Measurements from ENCODE around the gene CYP51A1.
"Not testable (repeated sequence)": the region's sequence is repeated elsewhere in the genome, so short reads cannot be mapped to it uniquely, and the experiment has no call there.

Gene CYP51A1

DNA sequence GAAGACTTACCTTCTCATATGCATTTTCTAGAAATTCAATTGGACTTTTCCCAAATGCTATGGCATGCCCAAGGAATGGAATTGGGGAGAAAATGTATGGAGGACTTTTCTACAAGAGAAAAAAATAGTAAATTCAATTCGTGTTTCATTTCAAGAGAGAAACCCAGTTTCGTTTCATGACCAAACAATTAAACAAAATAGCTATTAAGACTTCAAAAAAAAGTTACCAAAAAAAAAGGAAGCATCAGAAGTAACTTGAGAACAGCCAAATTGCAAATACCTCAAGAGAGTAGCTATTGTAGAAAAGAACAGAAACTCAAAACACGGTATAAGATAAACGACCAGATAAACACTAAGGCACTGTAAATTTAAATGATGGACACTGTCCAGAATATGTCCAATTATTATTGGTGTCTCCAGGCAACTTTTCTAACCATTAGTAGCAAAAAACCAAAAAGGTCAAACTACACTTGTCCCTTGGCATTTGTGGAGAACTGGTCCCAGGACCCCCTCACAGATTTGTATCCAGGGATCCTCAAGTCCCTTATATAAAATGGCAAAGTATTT, 2.4 kb downstream of the CYP51A1 start:
- no peak for DNase-seq (ENCODE audit: low read depth in 2 of 2, low spot score in 1 of 2)

DNA sequence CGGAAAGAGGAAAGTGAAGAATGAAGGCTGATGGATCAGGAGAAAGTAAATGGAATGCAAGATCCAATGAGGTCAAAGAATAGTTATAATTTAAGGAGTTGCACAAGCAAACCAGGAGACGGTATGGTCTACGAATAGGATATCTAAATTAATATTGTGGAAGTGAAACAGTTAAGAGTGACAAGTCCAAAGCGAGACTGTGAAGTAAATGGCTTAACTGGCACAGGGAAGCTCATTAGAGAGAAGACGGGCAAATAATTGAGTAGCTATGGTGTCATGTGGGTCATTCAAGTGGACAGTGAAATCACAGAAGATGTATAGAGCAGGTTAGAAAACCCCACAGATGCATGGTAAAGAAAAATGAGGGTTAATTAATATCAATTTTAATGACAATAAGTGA, 3.2 kb downstream of the CYP51A1 start:
- DNase-seq (ENCODE audit: low read depth in 2 of 2, low spot score in 1 of 2), result no peak

DNA sequence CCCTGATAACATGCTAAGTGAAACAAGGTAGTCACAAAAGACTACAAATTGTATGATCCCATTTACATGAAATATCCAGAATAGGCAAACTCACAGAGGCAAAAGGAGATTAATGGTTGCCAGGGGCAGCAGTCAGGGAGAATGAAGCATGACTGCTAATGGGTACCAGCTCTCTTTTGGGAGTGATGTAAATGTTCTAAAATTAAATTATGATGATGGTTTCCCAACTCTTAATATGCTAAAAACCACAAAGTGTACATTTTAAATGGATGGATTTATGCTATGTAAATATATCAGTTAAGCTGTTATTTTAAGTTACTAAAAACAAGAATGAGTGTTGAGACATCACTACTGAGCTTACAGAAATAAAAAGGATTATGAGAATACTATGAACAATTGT, 12.6 kb downstream of the CYP51A1 start:
- no peak for DNase-seq (ENCODE audit: low read depth in 2 of 2, low spot score in 1 of 2)

DNA sequence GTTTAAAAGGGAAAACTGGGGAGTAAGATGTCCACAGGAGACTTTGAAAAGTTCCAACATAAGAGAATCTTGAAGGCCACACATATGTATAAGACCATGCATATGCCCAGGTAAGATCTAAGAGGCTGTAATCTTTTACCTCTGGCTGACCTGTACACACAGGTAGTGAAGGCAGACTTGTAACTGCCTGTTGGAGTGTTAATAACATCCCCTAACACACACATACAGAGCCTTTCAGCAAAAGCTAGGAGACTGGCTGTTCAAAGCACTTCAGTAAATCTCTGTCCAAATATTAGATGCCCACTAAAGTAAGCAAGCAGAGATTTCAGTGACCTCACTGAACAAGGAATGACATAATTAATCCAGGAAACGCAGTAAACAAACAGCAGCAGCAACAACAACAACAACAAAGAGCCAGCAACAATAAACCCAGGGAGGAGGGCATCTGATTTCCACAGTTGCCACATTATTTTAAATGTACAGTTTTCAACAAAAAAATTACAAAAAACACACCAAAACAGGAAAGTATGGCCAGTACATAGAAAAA, 15.0 kb downstream of the CYP51A1 start:
- DNase-seq (ENCODE audit: low read depth in 2 of 2, low spot score in 1 of 2), result no peak

DNA sequence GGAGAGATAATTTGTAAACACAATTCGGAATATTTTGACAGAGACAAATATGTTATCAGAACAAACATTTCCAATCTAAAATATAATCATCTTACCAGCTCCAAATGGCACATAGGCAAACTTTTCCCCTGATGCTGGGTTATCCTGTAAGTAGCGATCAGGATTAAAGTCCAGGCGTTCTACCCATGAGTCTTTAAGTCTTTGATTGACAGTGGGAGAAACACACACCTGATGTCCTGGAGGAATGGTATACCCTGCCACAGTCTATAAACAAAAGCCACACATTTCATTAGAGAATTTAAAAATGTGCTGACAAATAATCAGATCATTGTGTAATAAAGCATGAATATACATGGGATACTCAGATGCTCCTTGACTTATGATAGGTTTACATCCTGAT, 17.3 kb downstream of the CYP51A1 start:
- DNase-seq (ENCODE audit: low read depth in 2 of 2, low spot score in 1 of 2), result no peak

DNA sequence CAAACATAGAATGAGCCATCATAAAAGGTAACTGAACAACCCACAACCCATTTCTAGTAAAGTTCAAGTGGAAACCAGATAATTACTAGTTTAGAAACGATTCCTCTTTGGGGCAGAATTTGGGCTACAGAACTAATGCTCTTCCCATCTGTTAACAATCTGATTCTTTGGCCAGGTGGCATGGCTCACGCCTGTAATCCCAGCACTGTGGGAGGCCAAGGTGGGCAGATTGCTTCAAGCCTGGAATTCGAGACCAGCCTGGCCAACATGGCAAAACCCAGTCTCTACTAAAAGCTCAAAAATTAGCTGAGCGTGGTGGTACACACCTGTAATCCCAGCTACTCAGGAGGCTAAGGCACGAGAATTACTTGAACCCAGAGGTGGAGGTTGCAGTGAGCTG, 18.5 kb downstream of the CYP51A1 start:
- no peak for DNase-seq (ENCODE audit: low read depth in 2 of 2, low spot score in 1 of 2)

DNA sequence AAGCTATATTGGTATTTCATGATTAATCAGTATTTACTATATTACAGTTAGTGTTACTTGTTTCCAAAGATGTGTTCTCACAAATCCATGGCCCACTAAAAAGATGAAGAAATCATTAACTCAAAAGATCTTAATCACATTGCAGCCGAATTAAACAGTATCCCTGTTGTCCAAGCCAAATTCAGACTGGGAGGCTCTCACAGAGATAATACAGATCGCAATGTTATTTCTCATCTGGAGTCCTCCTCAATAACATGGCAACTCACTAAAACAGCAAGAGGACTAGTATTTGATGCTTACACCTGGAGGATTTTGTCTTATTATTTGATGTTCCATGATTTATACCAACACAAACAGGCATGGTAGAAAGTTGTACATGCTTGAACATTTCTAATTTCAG, 23.4 kb downstream of the CYP51A1 start:
- no peak for DNase-seq (ENCODE audit: low read depth in 2 of 2, low spot score in 1 of 2)

DNA sequence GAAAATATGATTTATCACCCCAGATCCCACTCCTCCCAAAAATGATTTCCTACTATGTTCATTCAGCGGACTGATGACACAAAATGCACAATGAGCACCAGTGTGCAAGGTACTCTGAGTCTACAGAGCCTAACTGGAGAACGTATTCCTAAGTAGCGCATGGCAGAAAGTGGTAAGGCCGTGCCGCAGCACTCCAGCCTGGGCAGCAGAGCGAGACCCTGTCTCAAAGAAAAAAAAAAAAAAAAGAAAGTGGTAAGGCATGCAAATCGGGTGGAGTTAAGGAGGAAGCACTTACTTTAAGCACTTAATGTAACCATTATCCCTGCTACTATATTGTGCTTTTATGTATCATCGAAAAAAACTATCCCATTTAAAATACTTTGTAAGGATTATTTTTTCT, 25.5 kb downstream of the CYP51A1 start:
- no peak for DNase-seq (ENCODE audit: low read depth in 2 of 2, low spot score in 1 of 2)

DNA sequence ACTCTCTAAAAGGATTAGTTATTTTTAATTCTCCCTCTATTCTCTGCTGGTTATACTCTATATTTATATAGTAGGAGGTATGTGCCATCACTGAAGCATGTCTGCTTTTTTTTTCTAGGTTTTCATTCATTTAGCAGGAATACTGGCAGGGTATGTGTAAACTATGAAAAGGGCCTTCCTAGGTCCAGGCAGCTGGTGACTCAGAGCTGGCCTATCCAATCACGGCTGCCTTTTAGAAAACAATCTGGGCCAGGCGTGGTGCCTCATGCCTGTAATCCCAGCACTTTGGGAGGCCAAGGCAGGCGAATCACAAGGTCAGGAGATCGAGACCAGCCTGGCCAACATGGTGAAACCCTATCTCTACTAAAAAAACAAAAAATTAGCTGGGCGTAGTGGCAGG, 31.4 kb downstream of the CYP51A1 start:
- DNase-seq (ENCODE audit: low read depth in 2 of 2, low spot score in 1 of 2), result not testable (repeated sequence)

DNA sequence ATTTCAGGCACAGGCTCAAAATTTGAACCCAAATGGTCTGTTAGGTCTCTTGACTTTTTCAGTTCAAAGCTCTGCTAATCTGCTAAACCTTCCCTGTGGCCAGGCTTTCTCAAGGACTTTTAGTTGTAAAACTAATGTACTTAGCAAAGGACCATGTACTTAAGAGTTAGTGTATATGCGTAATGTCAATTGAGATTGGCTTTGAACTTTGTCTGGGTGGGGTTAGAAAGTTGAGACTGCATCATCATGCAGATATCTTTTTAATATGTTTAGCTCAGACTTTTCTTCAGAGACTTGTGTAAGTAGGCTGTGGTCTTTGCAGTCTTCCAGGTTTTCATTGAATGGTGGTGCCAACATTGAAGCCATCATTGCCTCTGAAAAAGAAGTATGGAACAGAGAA, 33.7 kb downstream of the CYP51A1 start:
- no peak for DNase-seq (ENCODE audit: low read depth in 2 of 2, low spot score in 1 of 2)

DNA sequence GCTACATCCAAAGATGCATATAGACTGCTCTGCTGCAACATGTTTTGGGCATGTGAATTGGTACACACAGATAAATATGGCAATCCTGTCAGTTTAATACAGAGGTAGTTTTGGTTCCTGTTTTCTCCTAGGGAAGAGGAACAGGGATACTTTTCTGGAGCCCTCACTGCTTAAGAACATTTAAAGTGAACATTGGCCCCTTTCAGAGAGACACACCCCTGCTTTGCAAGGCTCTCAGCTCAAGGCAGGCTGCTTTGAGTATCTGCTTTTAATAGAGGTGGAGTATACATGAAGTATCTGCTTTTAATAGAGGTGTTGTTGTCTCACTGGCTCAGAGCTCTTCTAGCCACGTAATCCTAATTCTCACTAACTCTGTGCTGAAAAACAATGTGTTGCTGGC, 38.9 kb downstream of the CYP51A1 start:
- no peak for DNase-seq (ENCODE audit: low read depth in 2 of 2, low spot score in 1 of 2)

DNA sequence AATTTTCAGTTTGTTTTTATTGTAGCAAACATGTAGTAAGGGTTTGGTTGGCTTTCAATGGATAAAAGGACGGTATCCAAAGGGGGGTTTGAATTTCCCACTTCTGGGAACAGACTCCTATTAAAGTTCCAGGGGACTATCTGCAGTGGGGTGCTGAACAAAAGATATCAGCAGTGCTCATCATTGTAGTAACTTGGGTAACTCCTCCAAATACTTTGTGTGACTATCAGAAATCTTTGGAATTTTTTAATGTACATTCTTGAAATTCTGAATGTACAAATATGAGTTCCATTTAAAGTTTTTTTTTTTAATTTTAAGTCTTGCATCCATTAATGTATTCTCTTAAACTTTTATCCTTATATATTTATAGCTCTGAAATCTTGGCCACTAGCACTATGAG, 42.1 kb downstream of the CYP51A1 start:
- DNase-seq (ENCODE audit: low read depth in 2 of 2, low spot score in 1 of 2), result no peak

DNA sequence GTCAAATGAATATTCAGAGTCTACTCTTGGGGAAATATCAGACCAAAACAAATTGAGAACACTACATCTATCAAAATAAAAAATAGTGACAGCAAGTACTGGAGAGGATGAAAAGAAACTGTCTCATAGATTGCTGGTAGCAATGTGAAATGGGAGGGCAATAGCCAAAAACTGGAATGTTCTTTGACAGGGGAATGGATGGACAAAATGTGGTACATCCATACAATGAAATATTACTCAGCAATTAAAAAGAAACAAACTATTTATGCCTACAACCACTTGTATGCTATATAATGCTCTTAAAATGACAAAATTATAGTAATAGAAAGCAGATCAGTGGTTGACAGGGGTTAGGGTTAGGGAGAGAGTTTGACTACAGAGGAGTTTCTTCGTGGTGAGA, 46.0 kb downstream of the CYP51A1 start:
- no peak for DNase-seq (ENCODE audit: low read depth in 2 of 2, low spot score in 1 of 2)

DNA sequence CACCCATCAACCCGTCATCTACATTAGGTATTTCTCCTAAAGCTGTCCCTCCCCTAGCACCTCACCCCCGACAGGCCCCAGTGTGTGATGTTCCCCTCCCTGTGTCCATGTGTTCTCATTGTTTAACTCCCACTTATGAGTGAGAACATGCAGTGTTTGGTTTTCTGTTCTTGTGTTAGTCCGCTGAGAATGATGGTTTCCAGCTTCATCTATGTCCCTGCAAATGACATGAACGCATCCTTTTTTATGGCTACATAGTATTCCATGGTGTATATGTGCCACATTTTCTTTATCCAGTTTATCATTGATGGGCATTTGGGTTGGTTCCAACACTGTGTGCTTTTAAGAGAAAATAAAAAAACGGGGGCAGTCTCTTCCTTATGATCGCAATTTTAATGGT, 50.4 kb downstream of the CYP51A1 start:
- not testable (repeated sequence) for DNase-seq (ENCODE audit: low read depth in 2 of 2, low spot score in 1 of 2)

DNA sequence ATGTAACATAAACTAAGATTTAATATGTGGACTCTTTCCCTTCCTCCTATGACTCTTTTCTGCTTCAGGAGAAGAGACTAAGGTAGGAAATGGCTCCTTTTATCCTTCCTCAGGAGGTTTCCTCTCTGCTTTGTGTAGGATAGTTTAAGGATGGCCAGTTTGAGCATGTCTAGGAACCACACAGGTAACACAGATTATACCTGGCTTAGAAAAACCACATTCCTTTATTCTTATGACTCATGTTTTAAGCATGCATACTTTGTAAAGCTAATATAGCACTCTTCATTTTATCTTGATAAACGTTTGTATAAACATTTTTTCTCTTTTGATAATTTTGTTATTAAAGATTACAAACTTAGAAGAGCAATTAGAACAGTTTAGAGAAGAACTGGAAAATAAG, 57.8 kb downstream of the CYP51A1 start:
- DNase-seq (ENCODE audit: low read depth in 2 of 2, low spot score in 1 of 2), result no peak

DNA sequence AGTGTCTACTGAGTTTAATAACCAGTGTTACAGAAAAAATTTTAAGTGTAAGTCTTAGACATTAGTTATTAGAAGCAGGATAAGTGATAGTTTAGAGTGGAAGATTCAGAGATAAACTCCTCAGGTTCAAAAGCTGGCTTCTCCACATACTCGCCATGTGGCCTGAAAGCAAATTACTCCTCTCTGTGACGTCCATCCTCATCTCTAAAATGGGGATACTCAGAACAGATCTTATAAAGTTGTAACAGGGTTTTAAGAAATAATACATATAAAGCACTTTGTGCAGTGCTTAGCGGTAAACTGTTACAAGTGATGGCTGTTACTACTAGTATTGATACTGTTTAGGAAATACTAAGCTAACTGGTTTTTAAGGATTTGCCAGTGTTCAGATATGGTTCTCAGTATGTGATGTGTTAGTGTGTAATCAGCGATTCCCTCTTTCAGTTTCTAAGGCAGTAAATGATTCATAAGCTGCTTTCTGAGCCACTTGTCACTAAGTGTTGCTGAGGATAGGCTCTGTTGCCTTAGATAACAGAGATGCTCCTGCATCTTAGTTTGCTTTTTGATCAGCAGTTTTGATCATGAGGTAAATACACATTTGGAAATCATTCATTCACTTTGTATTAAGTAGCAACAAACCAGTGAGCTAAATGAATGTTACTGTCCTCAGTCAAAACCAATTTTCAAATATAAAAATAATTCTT, 58.7 kb downstream of the CYP51A1 start:
- no peak for DNase-seq (ENCODE audit: low read depth in 2 of 2, low spot score in 1 of 2)

DNA sequence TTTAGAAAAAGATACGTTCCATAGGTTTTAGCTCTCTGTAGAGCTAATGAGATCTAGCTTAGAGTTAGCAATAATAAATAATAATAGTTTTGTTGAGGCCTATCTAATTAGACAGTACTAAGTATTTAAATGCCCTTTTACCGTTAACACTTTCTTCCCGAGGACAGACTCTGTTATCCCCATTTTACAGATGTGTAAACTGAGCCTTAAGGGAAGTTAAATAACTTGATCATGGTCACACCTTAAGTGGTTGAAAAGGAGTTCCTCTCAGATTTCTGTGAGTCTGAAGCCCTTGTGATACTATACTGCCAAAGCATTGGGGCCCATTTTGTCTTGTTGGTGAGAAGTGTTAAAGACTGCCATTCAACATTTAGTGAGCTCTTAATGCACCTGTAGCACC, 61.6 kb downstream of the CYP51A1 start:
- no peak for DNase-seq (ENCODE audit: low read depth in 2 of 2, low spot score in 1 of 2)

DNA sequence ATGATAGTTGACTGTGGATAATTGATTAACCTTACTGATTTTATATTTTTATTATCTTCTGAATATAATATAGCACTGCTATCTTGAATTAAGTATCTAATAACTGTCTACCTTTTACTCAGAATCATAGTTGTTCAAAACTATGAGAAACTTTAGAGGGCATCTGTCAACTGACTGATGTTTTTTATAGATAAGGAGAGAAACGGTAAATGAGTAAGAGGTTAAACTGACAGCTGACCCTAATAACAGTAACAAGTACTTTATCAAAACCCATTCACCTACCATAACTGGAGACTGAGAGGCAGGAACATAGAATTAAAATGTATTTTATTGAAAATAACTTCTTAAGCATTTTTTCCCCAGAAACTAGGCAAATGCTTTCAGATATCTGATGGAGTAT, 62.2 kb downstream of the CYP51A1 start:
- DNase-seq (ENCODE audit: low read depth in 2 of 2, low spot score in 1 of 2), result no peak

DNA sequence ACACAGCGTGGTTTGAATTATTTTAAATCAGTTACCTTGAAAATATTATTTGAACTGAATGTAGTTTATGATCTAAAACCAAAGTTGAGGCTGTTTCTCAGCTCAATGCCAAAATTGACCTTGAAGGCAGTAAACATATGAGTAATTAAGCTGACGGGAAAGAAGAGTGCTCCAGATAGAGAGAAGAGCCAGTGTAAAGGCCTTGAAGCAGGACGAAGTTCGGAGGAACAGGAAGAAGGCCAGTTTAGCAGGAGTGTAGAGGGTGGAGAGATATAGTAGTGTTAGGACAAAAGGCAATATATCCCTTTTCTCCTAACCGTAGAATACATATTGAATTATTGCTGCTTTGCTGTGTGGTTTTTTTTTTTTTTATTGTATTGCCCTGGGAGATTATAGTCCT, 63.2 kb downstream of the CYP51A1 start:
- DNase-seq (ENCODE audit: low read depth in 2 of 2, low spot score in 1 of 2), result no peak

DNA sequence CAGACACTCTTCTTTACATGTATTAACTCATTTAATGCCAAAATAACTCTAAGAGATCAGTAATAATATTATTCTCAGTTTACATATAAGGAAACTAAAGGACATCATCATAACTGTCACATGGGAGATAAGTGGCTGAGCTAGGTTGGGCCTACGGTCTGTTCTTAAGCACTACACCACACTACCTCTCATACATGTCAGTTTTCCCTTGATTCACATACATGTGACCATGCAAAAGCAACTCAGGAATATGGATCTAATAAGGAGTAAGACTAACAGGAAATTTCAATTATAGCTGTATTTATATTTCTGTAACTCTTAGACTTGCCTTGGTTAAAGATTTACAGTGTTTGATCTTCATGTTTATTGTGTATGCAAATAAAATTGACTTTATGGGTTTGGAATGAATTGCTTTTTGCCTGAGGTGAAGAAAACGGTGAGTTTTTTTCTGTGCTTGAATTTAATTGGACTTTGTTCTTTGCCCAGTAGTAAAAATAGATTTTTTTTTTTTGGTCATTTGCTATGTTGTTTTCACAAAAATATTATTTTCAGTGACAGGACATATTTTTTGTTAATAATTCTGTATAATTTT, 69.7 kb downstream of the CYP51A1 start:
- no peak for DNase-seq (ENCODE audit: low read depth in 2 of 2, low spot score in 1 of 2)
